Upper lobe of left lung (tissue), 4 donors: ENCODE measurements around the gene YY2.
"Not testable (repeated sequence)": the region's sequence is repeated elsewhere in the genome, so short reads cannot be mapped to it uniquely, and the experiment has no call there.

ENCODE experiments used
- CTCF ChIP-seq, 6 experiments: fragments of 450-650 bp in 4 of 6; fragments of 200-600 bp in 2 of 6; sonication (generic) in 2 of 6; IDR thresholded peaks; one replicate each; pipeline ENCODE4 v1.5.1; 2016 to 2019; ENCODE audit warnings: antibody characterized with exemption in 6 of 6
- POLR2A ChIP-seq, 4 donors: fragments of 450-650 bp; IDR thresholded peaks; one replicate each; pipeline ENCODE4 v1.5.1; 2016 to 2017; ENCODE audit warnings: antibody characterized with exemption in 4 of 4, mild to moderate bottlenecking in 2 of 4
- POLR2AphosphoS5 ChIP-seq, 2 donors: sonication (generic); formaldehyde crosslinking; IDR thresholded peaks; one replicate each; pipeline ENCODE4 v1.5.1; 2017; ENCODE audit warnings: antibody characterized with exemption in 2 of 2

- not testable (repeated sequence) for TF ChIP-seq CTCF, POLR2A, POLR2AphosphoS5 (IDR thresholded peaks at IDR 0.05)
Observed at GRCh38 chrX:21820170-21820569, 35.6 kb upstream of the YY2 start.
